GM15510 (cell line): Measurements from ENCODE around the gene MPZ.

ENCODE experiments used
- POLR2A ChIP-seq: IDR thresholded peaks from 3 replicates; pipeline ENCODE4 v1.6.1; 2011; ENCODE audit warnings: borderline replicate concordance; ENCODE audit not compliant: insufficient read length; ENCODE audit errors: extremely low read depth

Gene MPZ

GRCh38 chr1:161309868-161310267, at the start of gene MPZ:
Gene MPZ (minus strand): TSS chr1:161309968. CDS start chr1:161309905, 63 bp downstream.
- TF ChIP-seq POLR2A: no peak

- TF ChIP-seq POLR2A: no peak
Observed at GRCh38 chr1:161359291-161359690, 49.5 kb upstream of the MPZ start.

- TF ChIP-seq POLR2A: no peak
Observed at GRCh38 chr1:161357073-161357472, 47.3 kb upstream of the MPZ start.

GRCh38 chr1:161351482-161351881, 41.7 kb upstream of the MPZ start:
- TF ChIP-seq POLR2A: no peak

- no peak for TF ChIP-seq POLR2A
Observed at GRCh38 chr1:161350671-161351070, 40.9 kb upstream of the MPZ start.

- TF ChIP-seq POLR2A: no peak
Observed at GRCh38 chr1:161342821-161343220, 33.1 kb upstream of the MPZ start.

GRCh38 chr1:161342177-161342576, 32.4 kb upstream of the MPZ start:
- TF ChIP-seq POLR2A: no peak

GRCh38 chr1:161335796-161336195, 26.0 kb upstream of the MPZ start:
- no peak for TF ChIP-seq POLR2A

GRCh38 chr1:161333166-161333565, 23.4 kb upstream of the MPZ start:
- TF ChIP-seq POLR2A: no peak

- TF ChIP-seq POLR2A: no peak
Observed at GRCh38 chr1:161330346-161330745, 20.6 kb upstream of the MPZ start.

GRCh38 chr1:161324020-161324419, 14.3 kb upstream of the MPZ start:
- no peak for TF ChIP-seq POLR2A

GRCh38 chr1:161314201-161314981, 4.6 kb upstream of the MPZ start, which contains the start of gene SDHC:
Gene SDHC (plus strand): TSS chr1:161314381. CDS start chr1:161314406, 25 bp downstream.
- TF ChIP-seq POLR2A: peak; percentile 96

- TF ChIP-seq POLR2A: no peak
Observed at GRCh38 chr1:161313554-161314200, 3.9 kb upstream of the MPZ start.

GRCh38 chr1:161311595-161312181, 1.9 kb upstream of the MPZ start:
- no peak for TF ChIP-seq POLR2A

GRCh38 chr1:161307892-161308638, 1.7 kb downstream of the MPZ start:
- no peak for TF ChIP-seq POLR2A
